PC-9 (cell line): Measurements from ENCODE around the gene TRA2B. TPM values are rescaled to one million over a fixed set of nuclear protein-coding genes. Genes with fewer than 3 reads are reported as not detected.

Experiments used
- BruUV-seq: library from RNA; stranded (reverse); fragments of 400-500 nt; replicated peaks from 2 replicates; lab custom pipeline; 2021; lab: Mats Ljungman, UMichigan
- CTCF ChIA-PET: fragments of 300-600 bp; sonication (Branson Sonifier 250); formaldehyde crosslinking; loops from one replicate; lab custom pipeline; 2022; ENCODE audit warnings: antibody characterized with exemption; lab: Charles Lee
- POLR2A ChIA-PET: fragments of 300-600 bp; sonication (Branson Sonifier 250); formaldehyde crosslinking; loops from one replicate; lab custom pipeline; 2022; ENCODE audit warnings: antibody characterized with exemption; ENCODE audit not compliant: unreplicated experiment; lab: Charles Lee
- DNase-seq, 2 experiments: peaks; one replicate each; pipeline versions ENCODE4 v3.0.0 to v3.0.0-alpha.2; 2015 to 2022; ENCODE audit warnings: mixed read lengths in 1 of 2
- H2AFZ ChIP-seq: fragments of 200-600 bp; sonication (generic); 2 replicates; pipeline ENCODE4 v1.8.1; 2017; ENCODE audit warnings: antibody characterized with exemption
- H3F3A ChIP-seq: fragments of 200-600 bp; sonication (generic); 2 replicates; pipeline ENCODE4 v1.8.1; 2017; ENCODE audit warnings: antibody characterized with exemption, mild to moderate bottlenecking, low read depth; ENCODE audit not compliant: insufficient read depth
- H3K27ac ChIP-seq: fragments of 200-600 bp; sonication (generic); 2 replicates; pipeline ENCODE4 v1.6.1; 2016; ENCODE audit warnings: mixed run types
- H3K27me3 ChIP-seq: fragments of 200-600 bp; sonication (generic); 2 replicates; pipeline ENCODE4 v1.6.1; 2016; ENCODE audit warnings: low read depth, mixed run types; ENCODE audit not compliant: insufficient read depth
- H3K36me3 ChIP-seq: fragments of 200-600 bp; sonication (generic); 2 replicates; pipeline ENCODE4 v1.6.1; 2016; ENCODE audit warnings: low read depth, mixed run types
- H3K4me1 ChIP-seq: fragments of 200-600 bp; sonication (generic); replicated peaks from 2 replicates; pipeline ENCODE4 v1.6.1; 2016; ENCODE audit warnings: mixed run types; ENCODE audit not compliant: insufficient read depth
- H3K4me2 ChIP-seq: fragments of 200-600 bp; sonication (generic); 2 replicates; pipeline ENCODE4 v1.6.1; 2017; ENCODE audit warnings: mixed run types
- H3K4me3 ChIP-seq: fragments of 200-600 bp; sonication (generic); 2 replicates; pipeline ENCODE4 v1.6.1; 2016; ENCODE audit warnings: mixed run types
- H3K79me2 ChIP-seq: fragments of 200-600 bp; sonication (generic); 2 replicates; pipeline ENCODE4 v1.6.1; 2017; ENCODE audit warnings: low read depth, mixed run types
- H3K9me2 ChIP-seq: fragments of 200-600 bp; sonication (generic); 2 replicates; pipeline ENCODE4 v1.8.1; 2017; ENCODE audit warnings: mild to moderate bottlenecking; ENCODE audit not compliant: insufficient read depth
- H3K9me3 ChIP-seq: fragments of 200-600 bp; sonication (generic); 2 replicates; pipeline ENCODE4 v1.8.1; 2016; ENCODE audit warnings: low read depth; ENCODE audit not compliant: insufficient read depth
- H4K20me1 ChIP-seq: fragments of 200-600 bp; sonication (generic); 2 replicates; pipeline ENCODE4 v1.8.1; 2017; ENCODE audit not compliant: insufficient read depth
- CTCF ChIP-seq: fragments of 200-600 bp; sonication (generic); conservative IDR thresholded peaks from 2 replicates; pipeline ENCODE4 v1.6.1; 2017; ENCODE audit warnings: mixed run types, antibody characterized with exemption, mild to moderate bottlenecking, moderate library complexity
- EZH2 ChIP-seq: fragments of 200-600 bp; sonication (generic); IDR thresholded peaks from 2 replicates; pipeline ENCODE4 v1.8.0; 2017; ENCODE audit warnings: antibody characterized with exemption, low read depth
- intact Hi-C: fragments of 100-400 bp; cut with micrococcal nuclease; formaldehyde crosslinking; loops from one replicate; pipeline ENCODE4 v1.10.0; 2022; ENCODE audit not compliant: unreplicated experiment
- total RNA-seq: library from RNA; stranded (reverse); gene quantifications from 2 replicates; pipeline ENCODE4 v1.2.3, GENCODE V29; 2021

Gene TRA2B
- total RNA-seq, 1 experiment from 2014 or later = 158 TPM

- DNase-seq = no peak
- Histone ChIP-seq H3K9me3 (no peaks in the 10 kb centered on the region), H3F3A (peaks cover 82% of the 10 kb centered on the region), H3K79me2 (no peaks in the 10 kb centered on the region), H3K36me3 (peaks cover 48% of the 10 kb centered on the region), H3K4me3 (no peak overlapping the region), H3K9me2 (no peaks in the 10 kb centered on the region), H2AFZ (no peak overlapping the region), H3K27ac (no peak overlapping the region), H3K27me3 (no peaks in the 10 kb centered on the region), H3K4me2 (no peak overlapping the region), H4K20me1 (peaks cover 76% of the 10 kb centered on the region), H3K4me1 (no peaks in the 10 kb centered on the region)
- CTCF ChIA-PET = interaction anchor here (0.5 to 1.7 kb wide), 4 partner anchors 9 to 250 kb away, joined by 4 to 6 read pairs (median 6); no protein-coding TSS in a partner anchor
- no TSS peak for BruUV-seq
- intact Hi-C loops = loop anchor here (5.0 to 10.0 kb wide), 6 partner anchors 128 to 1735 kb away; partner anchors contain the start of gene ETV5
- no peak for TF ChIP-seq EZH2
- TF ChIP-seq CTCF = no peak
- POLR2A ChIA-PET = interaction anchor here (0.7 kb wide), 2 partner anchors 39 to 224 kb away, joined by 4 to 8 read pairs; no protein-coding TSS in a partner anchor
These were observed 41.9 kb upstream of the TRA2B start for GRCh38 chr3:185979721-185980121.

GRCh38 chr3:185978516-185978915 is 40.7 kb upstream of the TRA2B start:
- Histone ChIP-seq H3K4me2 (no peak overlapping the region), H3K27me3 (no peaks in the 10 kb centered on the region), H3K4me3 (no peak overlapping the region), H2AFZ (no peak overlapping the region), H3K4me1 (no peaks in the 10 kb centered on the region), H3K36me3 (peaks cover 52% of the 10 kb centered on the region), H3K9me3 (no peaks in the 10 kb centered on the region), H3F3A (peaks cover 93% of the 10 kb centered on the region), H3K9me2 (no peaks in the 10 kb centered on the region), H3K79me2 (no peaks in the 10 kb centered on the region), H4K20me1 (peaks cover 82% of the 10 kb centered on the region), H3K27ac (no peak overlapping the region)
- intact Hi-C loops = no loop called here
- ChIA-PET POLR2A (interaction anchor here (0.7 kb wide), 1 partner anchor 155 kb away, joined by 4 read pairs; no protein-coding TSS in a partner anchor), CTCF (interaction anchor here (0.7 to 1.7 kb wide), 2 partner anchors 35 to 318 kb away, joined by 4 to 6 read pairs; no protein-coding TSS in a partner anchor)
- TF ChIP-seq EZH2 (no peak), CTCF (no peak)
- DNase-seq = no peak
- no TSS peak for BruUV-seq

DNA sequence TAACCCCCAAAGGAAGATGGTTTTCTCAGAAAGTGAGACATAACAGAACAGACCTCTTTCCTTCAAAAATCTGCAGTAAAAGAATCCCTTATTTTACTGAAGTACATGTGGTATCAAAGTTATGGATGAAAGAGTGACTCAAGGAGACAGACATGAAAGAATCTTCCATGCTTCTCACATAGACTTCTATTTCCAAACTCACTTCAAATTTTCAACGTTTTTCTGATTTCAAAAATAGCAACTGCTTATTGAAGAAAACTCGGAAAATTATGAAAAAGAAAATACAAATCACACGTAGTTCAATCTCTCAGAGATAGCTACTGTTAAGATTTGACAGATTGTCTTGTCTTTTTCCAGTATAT is 39.8 kb upstream of the TRA2B start:
- no peak overlapping the region for H2AFZ ChIP-seq
- no peaks in the 10 kb centered on the region for H3K27me3 ChIP-seq
- CTCF ChIA-PET = interaction anchor here (1.5 kb wide), 2 partner anchors 34 to 300 kb away, joined by 3 to 15 read pairs; no protein-coding TSS in a partner anchor
- DNase-seq = no peak
- H3F3A ChIP-seq = peaks cover 93% of the 10 kb centered on the region
- H3K4me3 ChIP-seq = no peak overlapping the region
- BruUV-seq = no TSS peak
- no peaks in the 10 kb centered on the region for H3K4me1 ChIP-seq
- no peaks in the 10 kb centered on the region for H3K9me3 ChIP-seq
- intact Hi-C loops = loop anchor here (2.0 kb wide), 1 partner anchor 35 kb away; no protein-coding TSS in a partner anchor
- peaks cover 88% of the 10 kb centered on the region for H4K20me1 ChIP-seq
- H3K27ac ChIP-seq = no peak overlapping the region
- 0 out of 2 replicates have a peak, but pooled peaks cover 6% of the 10 kb centered on the region for H3K79me2 ChIP-seq
- H3K9me2 ChIP-seq = no peaks in the 10 kb centered on the region
- TF ChIP-seq CTCF (peak; percentile 46; the same call in 1 of the 2 replicates), EZH2 (no peak)
- POLR2A ChIA-PET = interaction anchor here (1.2 kb wide), 1 partner anchor 34 kb away, joined by 5 read pairs; no protein-coding TSS in a partner anchor
- no peak overlapping the region for H3K4me2 ChIP-seq
- H3K36me3 ChIP-seq = peaks cover 59% of the 10 kb centered on the region
